ENCODE data around the gene DBNL.

DBNL gene

GRCh38 chr7:44104860-44105771 is 60.6 kb downstream of the DBNL start:
- H3K9ac ChIP-seq (ENCODE audit: insufficient read length), result peak overlapping the region; percentile 77
- H3K4me3 ChIP-seq, result peak overlapping the region; percentile 84
- no peak overlapping the region for H3K27ac ChIP-seq
- no peaks in the 10 kb centered on the region for H3K36me3 ChIP-seq (ENCODE audit: insufficient read depth, low read length)
- no peak for TF ChIP-seq FOXP2 (optimal IDR thresholded peaks at IDR 0.05; ENCODE audit: control extremely low read depth, extremely low read length, insufficient read depth)
- TF ChIP-seq POLR2AphosphoS5 (IDR thresholded peaks at IDR 0.05; ENCODE audit: borderline replicate concordance, low read depth, low read length), result no peak
- TF ChIP-seq EZH2 (IDR thresholded peaks at IDR 0.05), result no peak
- H3K9me3 ChIP-seq (ENCODE audit: low read depth, low read length), result no peaks in the 10 kb centered on the region
- DNase-seq (ENCODE audit: low read depth, low spot score), result no peak

GRCh38 chr7:44105832-44106231 is 61.3 kb downstream of the DBNL start:
- no peak overlapping the region for H3K27ac ChIP-seq
- no peaks in the 10 kb centered on the region for H3K9me3 ChIP-seq (ENCODE audit: low read depth, low read length)
- peak overlapping the region; percentile 84; the same call in 1 of the 2 replicates for H3K4me3 ChIP-seq
- H3K36me3 ChIP-seq (ENCODE audit: insufficient read depth, low read length), result no peaks in the 10 kb centered on the region
- no peak for DNase-seq (ENCODE audit: low read depth, low spot score)
- TF ChIP-seq POLR2AphosphoS5 (IDR thresholded peaks at IDR 0.05; ENCODE audit: borderline replicate concordance, low read depth, low read length), result no peak
- TF ChIP-seq FOXP2 (optimal IDR thresholded peaks at IDR 0.05; ENCODE audit: control extremely low read depth, extremely low read length, insufficient read depth), result no peak
- TF ChIP-seq EZH2 (IDR thresholded peaks at IDR 0.05), result no peak
- no peak overlapping the region for H3K9ac ChIP-seq (ENCODE audit: insufficient read length)

- H3K27ac ChIP-seq, result no peak overlapping the region
- no peak for DNase-seq (ENCODE audit: low read depth, low spot score)
- TF ChIP-seq FOXP2 (optimal IDR thresholded peaks at IDR 0.05; ENCODE audit: control extremely low read depth, extremely low read length, insufficient read depth), result no peak
- no peak for TF ChIP-seq EZH2 (IDR thresholded peaks at IDR 0.05)
- TF ChIP-seq POLR2AphosphoS5 (IDR thresholded peaks at IDR 0.05; ENCODE audit: borderline replicate concordance, low read depth, low read length), result no peak
- no peaks in the 10 kb centered on the region for H3K36me3 ChIP-seq (ENCODE audit: insufficient read depth, low read length)
- H3K9ac ChIP-seq (ENCODE audit: insufficient read length), result no peak overlapping the region
- no peak overlapping the region for H3K4me3 ChIP-seq
- no peaks in the 10 kb centered on the region for H3K9me3 ChIP-seq (ENCODE audit: low read depth, low read length)
These were observed 62.0 kb downstream of the DBNL start for GRCh38 chr7:44106311-44107065.

DNA sequence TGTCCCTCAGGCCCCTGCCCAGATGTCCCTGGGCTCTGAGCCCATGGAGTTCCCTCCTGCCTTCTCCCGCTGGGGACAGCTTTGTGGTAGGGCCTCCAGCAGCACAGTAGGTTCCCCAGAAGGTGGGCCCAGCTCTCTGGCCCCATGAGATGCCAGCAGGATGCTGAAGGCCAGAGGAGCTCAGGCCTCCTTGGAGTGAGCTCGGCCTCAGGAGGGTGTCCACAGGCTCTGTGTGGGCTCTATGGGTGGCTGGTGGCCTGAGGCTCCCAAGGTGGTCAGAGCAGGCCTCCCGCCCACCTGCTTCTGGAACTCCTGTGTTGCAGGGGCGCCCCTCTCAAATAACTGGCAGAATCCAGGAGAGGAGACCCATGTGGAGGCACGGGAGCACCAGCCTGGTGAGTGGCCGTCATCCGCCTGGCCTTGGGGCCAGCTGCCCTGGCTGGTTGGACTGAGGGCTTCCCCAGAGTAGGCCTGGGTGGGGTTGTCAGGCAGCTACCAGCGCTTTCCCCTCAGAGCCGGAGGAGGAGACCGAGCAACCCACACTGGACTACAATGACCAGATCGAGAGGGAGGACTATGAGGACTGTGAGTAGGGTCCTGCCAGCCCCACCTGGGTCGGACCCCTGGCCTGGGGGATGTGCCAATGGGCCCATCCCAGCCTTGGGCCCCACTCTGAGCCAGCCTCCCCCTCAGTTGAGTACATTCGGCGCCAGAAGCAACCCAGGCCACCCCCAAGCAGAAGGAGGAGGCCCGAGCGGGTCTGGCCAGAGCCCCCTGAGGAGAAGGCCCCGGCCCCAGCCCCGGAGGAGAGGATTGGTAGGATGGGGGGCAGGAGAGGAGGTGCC is 62.8 kb downstream of the DBNL start:
- no peak for DNase-seq (ENCODE audit: low read depth, low spot score)
- Histone ChIP-seq H3K4me3 (no peak overlapping the region), H3K9ac (ENCODE audit: insufficient read length) (no peak overlapping the region), H3K36me3 (ENCODE audit: insufficient read depth, low read length) (no peaks in the 10 kb centered on the region), H3K27ac (no peak overlapping the region), H3K9me3 (ENCODE audit: low read depth, low read length) (no peaks in the 10 kb centered on the region)
- TF ChIP-seq EZH2 (IDR thresholded peaks at IDR 0.05), result no peak
- no peak for TF ChIP-seq POLR2AphosphoS5 (IDR thresholded peaks at IDR 0.05; ENCODE audit: borderline replicate concordance, low read depth, low read length)
- no peak for TF ChIP-seq FOXP2 (optimal IDR thresholded peaks at IDR 0.05; ENCODE audit: control extremely low read depth, extremely low read length, insufficient read depth)

- Histone ChIP-seq H3K9ac (ENCODE audit: insufficient read length) (no peak overlapping the region), H3K9me3 (ENCODE audit: low read depth, low read length) (no peaks in the 10 kb centered on the region), H3K36me3 (ENCODE audit: insufficient read depth, low read length) (peaks cover 6% of the 10 kb centered on the region; the same call in 1 of the 2 replicates), H3K4me3 (no peak overlapping the region), H3K27ac (no peak overlapping the region)
- no peak for TF ChIP-seq EZH2 (IDR thresholded peaks at IDR 0.05)
- TF ChIP-seq POLR2AphosphoS5 (IDR thresholded peaks at IDR 0.05; ENCODE audit: borderline replicate concordance, low read depth, low read length), result no peak
- no peak for TF ChIP-seq FOXP2 (optimal IDR thresholded peaks at IDR 0.05; ENCODE audit: control extremely low read depth, extremely low read length, insufficient read depth)
- no peak for DNase-seq (ENCODE audit: low read depth, low spot score)
These were observed 63.7 kb downstream of the DBNL start for GRCh38 chr7:44107961-44108767.

DNA sequence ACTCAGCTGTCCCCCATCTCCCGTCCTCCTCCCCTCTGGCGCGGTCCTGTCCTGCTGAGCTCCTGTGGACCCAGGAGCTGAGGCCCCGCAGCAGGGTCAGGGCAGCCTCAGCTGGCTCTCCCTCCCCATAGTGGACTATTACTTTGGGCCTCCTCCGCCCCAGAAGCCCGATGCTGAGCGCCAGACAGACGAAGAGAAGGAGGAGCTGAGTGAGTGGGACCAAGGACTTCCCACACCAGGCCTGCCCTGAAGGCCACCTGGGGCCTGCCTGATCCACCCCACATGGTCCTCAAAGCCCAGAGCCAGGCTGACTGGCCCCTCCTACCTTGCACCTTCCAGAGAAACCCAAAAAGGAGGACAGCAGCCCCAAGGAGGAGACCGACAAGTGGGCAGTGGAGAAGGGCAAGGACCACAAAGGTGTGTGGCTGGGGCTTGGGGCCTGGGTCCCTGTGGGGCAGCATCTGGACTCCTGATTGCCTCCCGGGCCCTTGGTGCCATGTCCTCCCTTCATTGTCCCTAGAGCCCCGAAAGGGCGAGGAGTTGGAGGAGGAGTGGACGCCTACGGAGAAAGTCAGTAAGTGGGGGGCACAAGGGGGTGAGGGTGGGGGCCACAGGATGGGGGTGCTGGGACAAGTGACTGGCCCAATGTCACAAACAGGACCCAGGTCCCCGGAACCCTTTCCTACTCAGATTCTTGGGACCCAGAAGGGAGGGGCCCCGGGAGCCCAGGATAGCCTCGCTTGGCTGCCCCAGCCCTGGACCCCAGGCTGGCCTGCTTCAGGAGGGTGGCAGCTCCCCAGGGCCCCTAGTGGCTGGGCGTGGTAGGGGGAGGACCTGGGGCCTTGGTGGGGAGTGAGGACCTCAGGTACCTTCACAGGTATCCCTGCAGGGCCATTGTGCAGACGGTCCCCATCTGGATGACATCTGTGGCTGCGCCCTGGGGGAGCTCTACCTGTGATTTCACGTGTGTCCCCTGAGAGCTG is 64.6 kb downstream of the DBNL start:
- Histone ChIP-seq H3K9ac (ENCODE audit: insufficient read length) (no peak overlapping the region), H3K36me3 (ENCODE audit: insufficient read depth, low read length) (peaks cover 6% of the 10 kb centered on the region; the same call in 1 of the 2 replicates), H3K27ac (no peak overlapping the region), H3K4me3 (no peak overlapping the region), H3K9me3 (ENCODE audit: low read depth, low read length) (no peaks in the 10 kb centered on the region)
- DNase-seq (ENCODE audit: low read depth, low spot score), result no peak
- no peak for TF ChIP-seq FOXP2 (optimal IDR thresholded peaks at IDR 0.05; ENCODE audit: control extremely low read depth, extremely low read length, insufficient read depth)
- no peak for TF ChIP-seq POLR2AphosphoS5 (IDR thresholded peaks at IDR 0.05; ENCODE audit: borderline replicate concordance, low read depth, low read length)
- no peak for TF ChIP-seq EZH2 (IDR thresholded peaks at IDR 0.05)
